ENCODE measurements around the gene SULF2.

GRCh38 chr20:47710665-47711045 is 74.6 kb downstream of the SULF2 start:
- TF ChIP-seq CTCF (IDR thresholded peaks at IDR 0.05) = no peak
- no peak for TF ChIP-seq POLR2A (IDR thresholded peaks at IDR 0.05)
- no peak for TF ChIP-seq POLR2AphosphoS5 (IDR thresholded peaks at IDR 0.05)
